HG03565 (cell line): ENCODE results near the gene UST.
A peak's percentile ranks its signal among the peaks of the same experiment; 100 is the strongest.
"Not testable (repeated sequence)": the region's sequence is repeated elsewhere in the genome, so short reads cannot be mapped to it uniquely, and the experiment has no call there.

Experiments
- ATAC-seq: cut with Tn5 transposase; IDR thresholded peaks from one replicate; pipeline ENCODE4 v1.9.1; 2021; ENCODE audit warnings: mild to moderate bottlenecking, moderate library complexity; ENCODE audit not compliant: unreplicated experiment

The UST gene

GRCh38 chr6:149028767-149029405 is 282.1 kb downstream of the UST start:
- no peak for ATAC-seq

GRCh38 chr6:149031201-149031858 is 284.5 kb downstream of the UST start:
- ATAC-seq: no peak

GRCh38 chr6:149031859-149032598 is 285.2 kb downstream of the UST start:
- no peak for ATAC-seq

GRCh38 chr6:149032599-149033405 is 286.0 kb downstream of the UST start:
- peak; percentile 59 for ATAC-seq

- no peak for ATAC-seq
Observed at GRCh38 chr6:149033454-149033853, 286.6 kb downstream of the UST start.

GRCh38 chr6:149035766-149036165 is 288.9 kb downstream of the UST start:
- ATAC-seq: no peak

- no peak for ATAC-seq
Observed at GRCh38 chr6:149037051-149037671, 290.3 kb downstream of the UST start.

- not testable (repeated sequence) for ATAC-seq
Observed at GRCh38 chr6:149039025-149039424, 292.2 kb downstream of the UST start.

- ATAC-seq: no peak
Observed at GRCh38 chr6:149041953-149042352, 295.1 kb downstream of the UST start.

GRCh38 chr6:149043476-149044130 is 296.8 kb downstream of the UST start:
- no peak for ATAC-seq

- ATAC-seq: no peak
Observed at GRCh38 chr6:149044528-149044927, 297.7 kb downstream of the UST start.

- no peak for ATAC-seq
Observed at GRCh38 chr6:149045404-149045803, 298.6 kb downstream of the UST start.

GRCh38 chr6:149046164-149046821 is 299.5 kb downstream of the UST start:
- no peak for ATAC-seq

GRCh38 chr6:149046822-149047246 is 300.0 kb downstream of the UST start:
- peak; percentile 62 for ATAC-seq

- no peak for ATAC-seq
Observed at GRCh38 chr6:149049230-149049629, 302.4 kb downstream of the UST start.

- ATAC-seq: no peak
Observed at GRCh38 chr6:149050160-149050559, 303.3 kb downstream of the UST start.

GRCh38 chr6:149052350-149053106 is 305.7 kb downstream of the UST start:
- peak; percentile 68 for ATAC-seq

- no peak for ATAC-seq
Observed at GRCh38 chr6:149053848-149054558, 307.2 kb downstream of the UST start.
